Measurements from ENCODE around the gene UROS.

UROS gene

GRCh38 chr10:125785791-125786190 lies 37.3 kb downstream of the UROS start:
- no peak for DNase-seq

GRCh38 chr10:125783957-125784356 lies 39.1 kb downstream of the UROS start:
- no peak for DNase-seq

DNA sequence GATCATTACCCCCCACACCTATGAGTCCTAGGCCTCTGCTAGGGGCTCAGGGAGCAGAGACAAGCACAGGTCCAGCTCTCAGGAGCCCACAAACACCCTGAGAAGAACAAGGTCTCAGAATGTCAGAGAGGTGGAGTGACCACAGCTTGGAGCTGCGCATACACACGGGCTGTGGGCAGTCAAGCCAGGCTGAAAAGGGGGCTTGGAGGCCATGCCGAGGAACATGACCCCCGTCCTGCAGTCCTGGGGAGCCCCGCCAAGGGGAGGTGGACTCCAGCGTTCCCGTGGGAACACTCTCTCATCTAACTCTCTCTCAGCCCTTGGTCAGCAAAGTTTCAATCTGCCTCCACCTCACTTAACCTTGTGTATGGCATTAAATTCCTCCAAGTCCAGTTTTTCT lies 39.6 kb downstream of the UROS start:
- no peak for DNase-seq

DNA sequence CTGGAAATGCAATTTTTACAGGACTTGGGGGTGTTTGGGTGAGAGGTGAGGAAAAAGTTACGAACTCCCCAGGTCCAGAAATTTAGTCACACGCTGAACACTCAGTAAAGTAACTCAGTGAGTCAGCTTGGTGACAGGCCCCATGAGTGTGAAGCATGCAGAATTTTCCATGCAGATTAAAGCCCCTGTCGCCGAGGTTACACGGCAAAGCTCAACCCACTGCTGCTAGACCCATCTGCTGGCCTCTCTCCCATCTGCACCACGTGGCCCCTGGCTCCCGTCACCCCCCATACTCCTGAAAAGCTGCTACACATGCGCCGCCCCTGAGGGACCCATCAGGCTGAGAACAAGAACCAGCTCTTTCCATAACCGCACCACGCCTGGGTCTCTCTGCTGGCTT lies 40.4 kb downstream of the UROS start:
- no peak for DNase-seq

DNA sequence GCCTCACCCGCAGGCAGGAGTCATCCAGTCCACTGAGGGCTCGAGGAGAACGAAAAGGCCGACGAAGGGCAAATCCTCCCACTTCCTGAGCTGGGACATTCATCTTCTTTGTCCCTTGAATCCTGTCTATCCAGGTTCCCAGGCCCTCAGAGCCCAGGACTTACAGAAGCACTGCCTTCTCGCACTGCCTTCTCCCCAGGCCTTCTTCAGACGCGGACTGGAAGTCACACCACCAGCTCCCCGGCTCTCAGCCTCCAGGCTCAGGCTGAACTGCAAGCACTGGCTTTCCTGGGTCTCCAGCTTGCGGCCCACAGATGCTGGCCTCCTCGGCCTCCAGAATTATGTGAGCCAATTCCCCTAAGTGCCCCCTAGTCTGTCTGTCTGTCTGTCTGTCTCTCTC lies 41.0 kb downstream of the UROS start:
- DNase-seq: no peak

GRCh38 chr10:125781374-125781773 lies 41.7 kb downstream of the UROS start:
- DNase-seq: no peak

DNA sequence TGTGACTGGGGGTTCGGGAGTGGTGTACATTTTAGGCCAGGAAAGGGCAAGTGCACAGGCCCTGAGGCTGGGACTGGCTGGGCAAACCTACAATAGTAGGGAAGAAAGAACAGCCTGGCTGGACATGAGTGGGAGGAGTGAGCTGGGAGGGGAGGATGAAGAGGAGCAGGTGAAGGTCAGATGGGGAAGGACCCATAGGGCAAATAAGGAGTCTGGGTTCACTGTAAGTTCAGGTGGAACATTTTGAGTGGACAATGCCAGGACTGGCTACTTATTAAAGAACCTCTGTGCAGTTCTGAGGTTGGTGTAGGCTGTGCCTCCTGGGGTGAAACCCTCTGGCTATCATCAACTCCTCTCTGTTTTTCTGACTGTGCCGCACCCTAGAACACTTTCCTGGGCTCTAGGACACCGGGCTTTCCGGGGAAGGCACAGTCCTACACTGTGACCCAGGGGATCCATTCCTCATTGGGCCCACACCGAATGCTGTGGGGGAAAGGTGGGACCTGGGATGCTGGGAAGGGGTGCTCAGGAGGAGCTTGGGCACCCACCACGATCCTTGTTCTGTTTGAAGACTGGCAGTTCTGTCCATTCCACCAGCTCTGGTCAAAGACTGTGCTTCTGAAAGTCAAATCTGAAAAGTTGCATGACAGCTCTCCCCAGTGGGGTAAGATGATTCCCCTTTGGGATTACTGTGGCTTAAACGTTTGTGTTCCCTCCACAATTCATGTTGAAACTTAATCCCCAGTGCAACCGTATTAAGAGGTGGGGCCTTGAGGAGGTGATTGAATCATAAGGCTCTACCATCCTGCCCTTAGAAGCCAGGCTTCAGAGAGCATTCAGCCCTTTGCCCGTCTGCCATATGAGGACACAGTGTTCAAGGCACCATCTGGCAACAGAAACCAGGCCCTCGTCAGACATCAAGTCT lies 43.4 kb downstream of the UROS start:
- no peak for DNase-seq

DNA sequence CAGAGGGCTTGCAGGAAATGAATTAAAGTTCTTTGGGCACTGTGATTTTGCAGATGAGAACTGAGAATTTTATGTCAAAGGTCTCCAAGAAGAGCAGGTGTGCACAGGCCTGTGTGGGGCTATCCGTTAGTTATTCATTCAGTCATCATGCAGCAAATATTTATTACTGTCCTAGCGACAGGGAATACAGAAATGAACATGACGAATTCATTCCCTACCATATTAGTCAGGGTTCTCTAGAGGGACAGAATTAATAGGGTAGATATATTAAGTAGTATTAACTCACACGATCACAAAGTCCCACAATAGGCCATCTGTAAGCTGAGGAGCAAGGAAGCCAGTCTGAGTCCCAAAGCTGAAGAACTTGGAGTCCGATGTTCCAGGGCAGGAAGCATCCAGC lies 44.5 kb downstream of the UROS start:
- DNase-seq: no peak

- DNase-seq: no peak
These were observed 45.3 kb downstream of the UROS start for GRCh38 chr10:125777806-125778205.

DNA sequence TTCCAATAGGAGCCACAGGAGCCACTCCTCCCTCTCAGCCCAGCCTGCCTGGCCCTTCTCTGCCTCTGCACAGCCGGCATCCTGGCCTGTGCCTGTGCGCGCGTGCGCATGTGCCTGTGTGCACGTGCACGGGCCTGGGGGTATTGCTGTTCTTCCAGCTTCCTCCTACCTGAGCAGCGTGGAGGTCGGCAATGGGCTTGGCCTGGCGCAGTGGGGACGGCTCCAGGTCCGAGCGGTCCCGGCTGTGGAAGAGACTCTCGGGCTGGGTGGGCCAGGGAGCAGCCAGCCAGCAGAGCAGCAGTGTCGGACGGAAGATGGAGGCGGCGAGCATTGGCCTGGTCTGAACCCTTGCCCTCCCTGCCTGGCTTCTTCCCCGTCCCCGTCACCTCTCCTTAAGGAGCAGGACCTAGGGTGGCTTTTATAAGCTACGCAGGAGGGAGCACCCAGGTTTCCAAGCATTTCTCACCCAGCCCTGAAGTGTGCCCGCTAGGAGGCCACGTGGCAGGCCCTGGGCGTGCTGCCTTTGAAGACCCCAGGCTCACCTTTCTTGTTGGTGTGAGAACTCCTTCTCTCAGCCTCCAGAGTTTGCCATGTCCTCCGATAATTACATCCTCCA lies 47.5 kb downstream of the UROS start, which contains the start of gene MMP21:
Gene MMP21 (minus strand): TSS at position 331 of the 616 bp plus-strand sequence. CDS start 0 bp downstream, at position 331.
- DNase-seq: no peak

- no peak for DNase-seq
These were observed 48.4 kb downstream of the UROS start for GRCh38 chr10:125774581-125775191.

DNA sequence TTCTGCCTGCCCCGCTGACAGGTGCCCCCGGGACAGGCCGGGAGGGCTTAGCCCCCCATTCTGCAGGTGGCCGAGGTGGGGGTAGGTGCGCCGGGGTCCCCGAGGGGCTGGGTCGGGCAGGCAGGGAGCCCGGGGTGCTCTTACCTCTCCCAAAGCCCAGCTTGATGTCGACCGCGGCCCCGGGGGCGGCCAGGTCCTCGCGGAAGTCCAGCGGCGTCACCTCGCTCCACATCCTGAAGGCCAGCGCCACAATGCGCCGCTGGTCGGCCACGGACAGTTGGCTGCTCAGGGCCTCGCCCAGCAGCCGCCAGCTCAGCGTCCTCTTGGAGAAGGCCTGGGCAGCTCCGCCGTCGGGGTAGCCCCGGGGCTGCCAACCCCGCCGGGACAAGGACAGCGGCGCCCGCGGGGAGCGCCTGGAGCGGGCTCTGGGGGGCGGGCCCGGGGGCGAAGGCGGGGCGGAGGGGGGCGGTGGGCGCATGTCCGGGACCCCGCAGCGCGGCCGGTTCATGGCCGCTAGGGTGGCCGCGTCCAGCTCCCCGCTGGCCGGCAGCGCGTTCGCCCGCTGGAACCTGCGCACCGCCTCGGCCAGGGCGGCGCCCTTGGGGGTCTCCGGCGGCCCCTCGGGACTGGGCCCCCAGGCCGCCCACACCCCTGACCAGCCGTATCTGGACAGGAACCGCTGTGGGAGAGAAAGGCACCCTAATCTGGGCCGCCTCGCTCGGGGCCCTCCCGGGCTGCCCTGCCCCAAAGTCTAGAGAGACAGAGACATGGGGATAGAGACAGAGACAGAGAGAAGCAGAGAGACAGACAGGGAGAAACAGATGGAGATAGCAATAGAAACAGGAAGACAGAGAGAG lies 49.1 kb downstream of the UROS start:
- DNase-seq: no peak

DNA sequence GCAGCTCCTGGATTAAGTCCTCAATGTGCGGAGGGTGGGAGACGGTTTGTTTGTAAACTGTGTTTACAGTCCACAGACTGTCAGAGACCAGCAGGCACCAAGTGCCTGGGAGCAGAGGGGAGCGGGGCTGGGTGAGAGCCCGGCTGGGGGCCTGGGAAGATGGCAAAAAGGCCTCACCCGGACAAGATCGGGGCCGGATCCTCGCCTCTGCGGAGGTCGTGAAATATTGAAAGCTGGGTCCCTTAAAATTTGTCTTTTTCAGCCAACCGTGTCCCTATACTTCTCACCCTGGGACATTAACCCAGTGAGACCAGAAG lies 50.2 kb downstream of the UROS start:
- DNase-seq: no peak

DNA sequence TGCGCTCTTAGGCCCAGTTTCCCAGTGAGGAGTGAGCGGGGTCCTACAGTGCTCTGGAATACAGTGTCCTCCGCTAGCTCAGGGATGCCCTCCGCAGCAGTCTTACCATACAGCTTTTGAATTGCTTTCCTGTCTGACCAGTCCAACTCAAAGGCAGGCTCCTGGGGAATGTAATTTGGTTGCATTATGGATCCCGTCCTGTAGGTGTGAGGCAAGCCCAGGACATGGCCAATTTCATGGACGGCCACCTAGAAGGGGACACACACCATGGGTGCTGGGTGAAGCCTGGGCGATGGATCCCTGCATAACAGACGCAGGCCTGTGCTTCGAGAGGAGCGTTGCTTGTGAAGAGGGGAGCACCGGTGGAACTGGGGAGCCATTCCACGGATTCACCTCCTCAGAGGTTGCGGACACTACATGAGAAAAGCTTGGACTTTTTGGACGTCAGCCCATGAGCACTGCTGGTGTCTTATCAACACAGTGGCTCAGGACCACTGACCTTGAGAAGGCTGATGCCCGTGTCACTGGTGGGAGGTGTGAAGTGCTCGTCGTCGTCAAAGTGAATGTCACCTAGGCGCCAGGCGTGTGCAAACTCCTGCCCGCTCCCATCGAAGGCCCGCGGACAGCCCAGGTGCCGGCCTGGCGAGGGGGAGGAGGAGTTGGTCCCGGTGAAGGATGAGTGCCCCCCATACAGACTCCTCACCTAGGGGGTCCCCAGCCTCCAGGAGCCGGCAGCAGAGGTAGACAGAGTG lies 50.8 kb downstream of the UROS start:
- no peak for DNase-seq

DNA sequence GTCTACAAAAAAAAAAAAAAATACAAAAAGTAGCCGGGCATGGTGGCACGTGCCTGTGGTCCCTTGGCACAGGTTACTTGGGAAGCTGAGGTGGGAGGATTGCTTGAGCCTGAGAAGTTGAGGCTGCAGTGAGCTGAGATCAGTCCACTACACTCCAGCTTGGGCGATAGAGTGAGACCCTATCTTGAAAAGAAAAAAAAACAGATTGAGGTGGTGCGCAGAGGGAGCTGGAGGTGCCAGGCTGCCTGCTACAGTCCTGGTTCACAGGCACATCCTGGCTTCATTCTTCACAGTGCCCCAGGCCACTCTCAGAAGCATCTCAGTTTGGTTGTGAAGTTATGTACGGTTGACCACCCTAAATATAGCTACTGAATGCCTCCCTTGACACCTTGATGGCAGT lies 52.2 kb downstream of the UROS start:
- no peak for DNase-seq

- DNase-seq: no peak
These were observed 53.9 kb downstream of the UROS start for GRCh38 chr10:125769175-125769574.

GRCh38 chr10:125768219-125768855 lies 54.7 kb downstream of the UROS start:
- no peak for DNase-seq

- DNase-seq: no peak
These were observed 56.5 kb downstream of the UROS start for GRCh38 chr10:125766511-125766910.

GRCh38 chr10:125765835-125766234 lies 57.2 kb downstream of the UROS start:
- no peak for DNase-seq

DNA sequence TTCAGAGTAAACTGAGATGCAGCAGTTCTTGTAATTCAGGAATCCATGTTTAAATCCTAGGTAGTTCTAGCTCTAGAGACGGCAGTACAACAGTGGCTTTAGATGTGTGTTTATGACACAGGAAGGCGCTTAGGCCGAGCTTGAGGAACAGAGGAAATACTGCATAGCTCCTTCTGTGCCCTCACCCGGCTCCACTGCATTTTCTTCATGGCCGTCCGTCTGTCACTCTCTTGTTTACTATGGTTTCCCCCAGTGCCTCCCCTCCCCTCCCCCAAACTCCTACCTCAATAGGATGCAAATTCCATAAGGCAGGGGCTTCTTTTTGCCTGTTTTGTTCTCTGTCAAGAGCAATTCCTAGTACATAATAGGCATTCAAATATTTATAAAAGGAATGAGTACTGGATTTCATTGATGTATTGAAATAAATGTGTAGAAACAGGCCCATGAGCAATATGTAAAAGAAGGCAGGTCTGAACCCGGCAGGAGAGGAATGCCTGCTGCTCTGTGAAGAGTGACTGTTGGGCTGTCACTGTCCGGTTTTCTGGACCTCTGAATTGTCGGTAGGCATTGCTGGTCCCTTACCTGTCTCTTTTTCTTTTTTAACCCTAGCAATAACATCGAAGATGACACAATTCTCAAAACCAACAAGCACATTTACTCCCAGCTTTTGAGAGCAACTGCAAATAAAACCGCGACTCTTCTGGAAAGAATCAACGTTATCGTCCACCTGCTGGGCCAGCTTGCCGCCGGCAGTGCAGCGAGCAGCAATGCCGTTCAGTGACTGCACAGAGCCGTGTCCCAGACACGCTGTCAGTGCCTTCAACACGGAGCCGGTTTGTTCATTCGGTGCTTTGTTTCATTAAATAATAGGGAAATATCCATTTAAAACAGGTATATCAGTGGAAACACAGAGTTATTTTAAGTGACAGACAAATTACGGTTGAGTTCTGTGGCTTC lies 60.1 kb downstream of the UROS start:
- DNase-seq: no peak

- DNase-seq: no peak
These were observed 61.1 kb downstream of the UROS start for GRCh38 chr10:125761961-125762360.

Data from CD4-positive, alpha-beta T cell treated with Interleukin-17A for 4 hours (primary cell).